ACC112 (cell line): ENCODE data around the gene WDR82.

Experiments
- H2AFZ ChIP-seq: fragments of 200-600 bp; sonication (generic); one replicate; pipeline ENCODE4 v1.6.0; 2017; ENCODE audit warnings: antibody characterized with exemption, low read length; ENCODE audit not compliant: unreplicated experiment
- H3K27ac ChIP-seq: fragments of 200-600 bp; sonication (generic); 2 replicates; pipeline ENCODE4 v1.5.1; 2014; ENCODE audit warnings: low read depth, mild to moderate bottlenecking, antibody characterized with exemption, low read length, moderate library complexity
- H3K27me3 ChIP-seq: fragments of 200-600 bp; sonication (generic); 2 replicates; pipeline ENCODE4 v1.6.1; 2014; ENCODE audit warnings: mild to moderate bottlenecking, antibody characterized with exemption, low read length, moderate library complexity, mixed read lengths; ENCODE audit not compliant: insufficient read depth
- H3K36me3 ChIP-seq: fragments of 200-600 bp; sonication (generic); 2 replicates; pipeline ENCODE4 v1.6.1; 2016; ENCODE audit warnings: mild to moderate bottlenecking, antibody characterized with exemption, low read length, moderate library complexity, mixed read lengths; ENCODE audit not compliant: insufficient read depth
- H3K4me1 ChIP-seq: fragments of 200-600 bp; sonication (generic); one replicate; pipeline ENCODE4 v1.6.1; 2016; ENCODE audit warnings: low read length, mixed read lengths; ENCODE audit not compliant: insufficient read depth, unreplicated experiment, control insufficient read depth
- H3K4me3 ChIP-seq: fragments of 200-600 bp; sonication (generic); 2 replicates; pipeline ENCODE4 v1.5.1; 2014; ENCODE audit warnings: mild to moderate bottlenecking, low read depth, low read length
- H3K79me2 ChIP-seq: fragments of 200-600 bp; sonication (generic); one replicate; pipeline ENCODE4 v1.6.0; 2016; ENCODE audit warnings: low read length; ENCODE audit not compliant: control insufficient read depth, unreplicated experiment, insufficient read depth

The WDR82 gene

GRCh38 chr3:52210037-52210436 lies 68.4 kb downstream of the WDR82 start:
- no peaks in the 10 kb centered on the region for H3K79me2 ChIP-seq
- H3K27ac ChIP-seq, result no peak overlapping the region
- no peaks in the 10 kb centered on the region for H3K27me3 ChIP-seq
- no peak overlapping the region for H3K4me3 ChIP-seq
- H3K4me1 ChIP-seq, result no peaks in the 10 kb centered on the region
- peaks cover 60% of the 10 kb centered on the region for H3K36me3 ChIP-seq
- H2AFZ ChIP-seq, result no peak overlapping the region

GRCh38 chr3:52208556-52208955 lies 69.9 kb downstream of the WDR82 start:
- no peaks in the 10 kb centered on the region for H3K27me3 ChIP-seq
- peaks cover 53% of the 10 kb centered on the region for H3K36me3 ChIP-seq
- no peak overlapping the region for H3K4me3 ChIP-seq
- no peaks in the 10 kb centered on the region for H3K4me1 ChIP-seq
- no peaks in the 10 kb centered on the region for H3K79me2 ChIP-seq
- no peak overlapping the region for H3K27ac ChIP-seq
- no peak overlapping the region for H2AFZ ChIP-seq

GRCh38 chr3:52205727-52206372 lies 72.6 kb downstream of the WDR82 start:
- H3K79me2 ChIP-seq, result no peaks in the 10 kb centered on the region
- H3K27ac ChIP-seq, result no peak overlapping the region
- H3K36me3 ChIP-seq, result peaks cover 57% of the 10 kb centered on the region
- H3K4me3 ChIP-seq, result no peak overlapping the region
- peaks cover 9% of the 10 kb centered on the region for H3K4me1 ChIP-seq
- no peak overlapping the region for H2AFZ ChIP-seq
- H3K27me3 ChIP-seq, result no peaks in the 10 kb centered on the region
